Right lobe of liver (tissue), 4 donors: Measurements from ENCODE around the gene TRIM38.

Source experiments
- POLR2A ChIP-seq: fragments of 450-650 bp; IDR thresholded peaks from one replicate; pipeline ENCODE4 v1.6.1; 2017; ENCODE audit warnings: antibody characterized with exemption, mild to moderate bottlenecking
- TF ChIP-seq, protein P1 (sequence below), 4 donors: fragments of 200-600 bp in 3 of 4; fragments of 450-650 bp in 1 of 4; IDR thresholded peaks; one replicate each; pipeline versions ENCODE4 v1.5.1 to v1.8.0; 2016 to 2022; ENCODE audit warnings: antibody characterized with exemption in 4 of 4, mild to moderate bottlenecking in 2 of 4
- donor health status: DM: no; HTN: no; CAD: no.
- donor health status: DM: no; HTN: no; CAD: no.
- donor health status: DM: no; HTN: yes; CAD: no.

GRCh38 chr6:25934156-25934555, 28.4 kb upstream of the TRIM38 start:
- TF ChIP-seq, protein P1, sequence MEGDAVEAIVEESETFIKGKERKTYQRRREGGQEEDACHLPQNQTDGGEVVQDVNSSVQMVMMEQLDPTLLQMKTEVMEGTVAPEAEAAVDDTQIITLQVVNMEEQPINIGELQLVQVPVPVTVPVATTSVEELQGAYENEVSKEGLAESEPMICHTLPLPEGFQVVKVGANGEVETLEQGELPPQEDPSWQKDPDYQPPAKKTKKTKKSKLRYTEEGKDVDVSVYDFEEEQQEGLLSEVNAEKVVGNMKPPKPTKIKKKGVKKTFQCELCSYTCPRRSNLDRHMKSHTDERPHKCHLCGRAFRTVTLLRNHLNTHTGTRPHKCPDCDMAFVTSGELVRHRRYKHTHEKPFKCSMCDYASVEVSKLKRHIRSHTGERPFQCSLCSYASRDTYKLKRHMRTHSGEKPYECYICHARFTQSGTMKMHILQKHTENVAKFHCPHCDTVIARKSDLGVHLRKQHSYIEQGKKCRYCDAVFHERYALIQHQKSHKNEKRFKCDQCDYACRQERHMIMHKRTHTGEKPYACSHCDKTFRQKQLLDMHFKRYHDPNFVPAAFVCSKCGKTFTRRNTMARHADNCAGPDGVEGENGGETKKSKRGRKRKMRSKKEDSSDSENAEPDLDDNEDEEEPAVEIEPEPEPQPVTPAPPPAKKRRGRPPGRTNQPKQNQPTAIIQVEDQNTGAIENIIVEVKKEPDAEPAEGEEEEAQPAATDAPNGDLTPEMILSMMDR (IDR thresholded peaks at IDR 0.05): no peak
- TF ChIP-seq POLR2A: no peak
